H54 (cell line): ENCODE measurements around the gene HERPUD1.
"Not testable (repeated sequence)": the region's sequence is repeated elsewhere in the genome, so short reads cannot be mapped to it uniquely, and the experiment has no call there.

Source experiments
- DNase-seq: peaks from one replicate; pipeline ENCODE4 v3.0.0; 2011; ENCODE audit warnings: low spot score, mixed read lengths; ENCODE audit not compliant: insufficient read length
- FAIRE-seq: peaks from 3 replicates; lab custom pipeline; 2011; peaks lifted over from hg19 to GRCh38; lab: Jason Lieb, UNC
- POLR2A ChIP-seq: IDR thresholded peaks from 2 replicates; pipeline ENCODE4 v1.6.1; 2011; ENCODE audit warnings: low read depth, mild to moderate bottlenecking, low read length

The HERPUD1 gene

DNA sequence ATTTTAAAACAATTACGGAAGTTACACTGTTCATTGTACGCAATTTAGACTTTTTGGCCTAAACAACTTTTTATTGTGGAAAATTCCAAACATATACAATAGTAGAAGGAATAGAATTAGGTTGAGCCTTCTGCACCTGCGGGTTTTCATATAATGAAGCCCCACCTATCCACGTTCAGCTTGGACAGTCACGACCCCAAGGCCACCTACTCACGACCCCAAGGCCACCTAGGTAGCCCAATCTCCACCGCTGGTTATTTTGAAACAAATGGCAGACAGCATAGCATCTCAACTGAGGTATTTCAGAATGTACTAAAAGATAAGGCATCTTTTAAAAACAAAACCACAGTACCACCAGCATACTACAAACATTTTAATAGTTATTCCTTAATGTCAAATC, 58.0 kb downstream of the HERPUD1 start:
- no peak for FAIRE-seq

DNA sequence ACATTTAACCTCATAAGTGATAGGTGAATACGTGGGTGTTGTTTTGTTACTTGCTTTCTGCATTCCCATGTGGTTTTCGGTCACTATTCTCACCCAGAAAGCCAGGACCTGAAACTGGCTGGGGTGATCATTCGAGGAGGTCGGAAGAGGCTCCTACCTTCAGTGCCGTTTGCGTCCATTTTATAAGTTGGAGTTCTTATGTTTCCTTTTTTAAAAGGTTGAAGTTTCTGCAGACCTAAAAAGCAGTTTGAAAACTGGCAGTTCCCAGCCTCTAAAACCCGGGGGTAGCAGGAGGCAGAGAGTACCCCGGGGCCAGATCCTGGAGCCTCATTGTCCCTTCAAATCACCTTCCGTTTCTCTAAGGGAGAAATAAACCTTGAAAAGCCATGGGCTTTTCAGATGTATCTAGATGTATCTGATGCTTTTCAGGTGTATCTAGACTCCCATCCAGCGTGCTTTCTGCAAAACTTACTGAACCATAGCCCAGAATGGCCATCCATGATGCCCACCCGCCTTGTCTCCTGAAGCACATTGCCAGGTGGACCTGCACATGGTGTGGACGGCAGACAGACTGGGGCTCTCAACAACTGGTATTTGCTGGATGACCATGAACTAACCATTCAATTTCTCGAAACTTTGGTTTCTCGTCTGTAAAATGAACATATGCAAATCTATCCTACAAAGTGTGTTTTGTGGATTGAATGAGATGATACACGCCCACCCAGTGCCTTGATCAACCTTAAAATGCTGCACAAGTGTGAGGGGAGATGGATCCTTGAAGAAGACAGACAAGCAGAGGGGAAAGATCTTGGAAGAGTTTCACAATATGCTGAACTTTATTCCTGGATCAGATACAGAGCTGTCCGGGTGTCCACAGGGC, 58.7 kb downstream of the HERPUD1 start:
- no peak for FAIRE-seq
- no peak for DNase-seq
- no peak for TF ChIP-seq POLR2A

More for the DNA sequence above, 58.0 kb downstream of the HERPUD1 start:
- no peak for TF ChIP-seq POLR2A
- DNase-seq, result no peak

DNA sequence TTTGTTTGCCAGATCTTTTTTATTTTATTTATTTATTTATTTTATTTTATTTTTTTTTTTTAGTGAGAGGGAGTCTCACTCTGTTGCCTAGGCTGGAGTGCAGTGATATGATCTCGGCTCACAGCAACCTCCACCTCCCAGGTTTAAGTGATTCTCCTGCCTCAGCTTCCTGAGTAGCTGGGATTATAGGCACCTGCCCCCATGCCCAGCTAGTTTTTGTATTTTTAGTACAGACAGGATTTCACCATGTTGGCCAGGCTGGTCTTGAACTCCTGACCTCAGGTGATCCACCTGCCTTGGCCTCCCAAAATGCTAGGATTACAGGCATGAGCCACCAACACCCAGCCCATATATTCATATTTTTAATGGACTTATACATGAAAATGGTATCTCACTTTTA, 60.5 kb downstream of the HERPUD1 start:
- not testable (repeated sequence) for FAIRE-seq, DNase-seq

DNA sequence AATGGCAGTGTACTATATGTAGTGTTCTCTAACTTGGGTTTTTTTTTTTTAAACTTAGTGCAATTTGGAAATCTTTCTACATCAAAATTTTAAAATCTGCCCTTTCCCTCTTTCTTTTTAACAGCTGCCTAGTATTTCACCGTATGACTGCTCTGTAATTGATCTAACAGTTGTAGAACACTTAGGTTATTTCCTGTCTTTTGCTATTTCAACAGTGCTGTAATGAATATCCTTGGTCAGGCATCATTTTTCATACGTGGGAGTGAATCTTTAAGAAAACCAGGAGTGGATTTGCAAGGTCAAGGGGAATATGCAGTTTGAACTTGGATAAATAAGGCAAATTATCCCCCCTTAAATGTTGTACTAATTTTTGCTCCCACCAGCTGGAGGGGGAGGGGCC, 61.3 kb downstream of the HERPUD1 start:
- no peak for TF ChIP-seq POLR2A

DNA sequence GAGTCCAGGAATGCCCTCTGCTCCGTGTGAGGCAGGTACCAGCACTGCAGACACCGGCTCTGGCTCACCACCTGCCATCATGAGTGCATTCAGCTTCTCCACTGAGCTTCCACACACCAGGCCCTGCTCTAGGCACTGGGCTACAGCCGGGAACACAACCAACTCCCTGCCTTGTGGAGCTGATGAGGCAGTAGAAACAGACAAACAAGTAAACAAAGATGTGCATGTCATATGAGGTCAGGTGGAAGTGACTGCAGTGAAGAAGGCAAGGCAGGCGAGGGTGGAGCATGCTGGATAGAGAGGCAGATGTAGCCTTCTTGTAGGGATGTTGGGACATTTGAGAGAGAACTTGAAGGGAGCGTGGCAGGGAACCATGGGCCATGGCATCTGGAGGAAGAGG, 62.4 kb downstream of the HERPUD1 start:
- no peak for TF ChIP-seq POLR2A
- FAIRE-seq, result no peak

More for the DNA sequence above, 61.3 kb downstream of the HERPUD1 start:
- FAIRE-seq (no peak), DNase-seq (no peak)

More for the DNA sequence above, 62.4 kb downstream of the HERPUD1 start:
- DNase-seq, result no peak
